ENCODE data around the gene ASTN2. TPM values are rescaled to one million over a fixed set of nuclear protein-coding genes. Genes with fewer than 3 reads are reported as not detected.
A peak's percentile ranks its signal among the peaks of the same experiment; 100 is the strongest.

ASTN2 gene
- total RNA-seq, 2 donors from 2014 or later = 113 to 153 TPM

GRCh38 chr9:117224695-117225094, 190.2 kb downstream of the ASTN2 start:
- no peaks in the 10 kb centered on the region for H3K36me3 ChIP-seq
- no peak overlapping the region for H3K27ac ChIP-seq
- TF ChIP-seq CTCF (IDR thresholded peaks at IDR 0.05) (no peak), POLR2AphosphoS5 (IDR thresholded peaks at IDR 0.05) (no peak), POLR2A (IDR thresholded peaks at IDR 0.05) (no peak)
- no peak overlapping the region for H3K4me3 ChIP-seq
- no peaks in the 10 kb centered on the region for H3K27me3 ChIP-seq (replicated peaks; ENCODE audit: insufficient read depth)
- intact Hi-C loops (cut with DNase I) = no loop called here
- H3K9me3 ChIP-seq = no peaks in the 10 kb centered on the region
- no peaks in the 10 kb centered on the region for H3K4me1 ChIP-seq (replicated peaks)
- 53% methylated on average over 4 of the region's 4 CpGs for WGBS
- no peak for DNase-seq (ENCODE audit: low spot score)

GRCh38 chr9:117218951-117219350, 195.9 kb downstream of the ASTN2 start:
- TF ChIP-seq POLR2A (IDR thresholded peaks at IDR 0.05) = no peak
- no peak for TF ChIP-seq CTCF (IDR thresholded peaks at IDR 0.05)
- peak; percentile 26 for TF ChIP-seq POLR2AphosphoS5 (IDR thresholded peaks at IDR 0.05)
- 67% methylated on average over 3 of the region's 3 CpGs for WGBS
- no peaks in the 10 kb centered on the region for H3K27me3 ChIP-seq (replicated peaks; ENCODE audit: insufficient read depth)
- no peak overlapping the region for H3K4me3 ChIP-seq
- intact Hi-C loops (cut with DNase I) = no loop called here
- no peaks in the 10 kb centered on the region for H3K4me1 ChIP-seq (replicated peaks)
- no peaks in the 10 kb centered on the region for H3K36me3 ChIP-seq
- DNase-seq (ENCODE audit: low spot score) = peak; percentile 17
- no peak overlapping the region for H3K27ac ChIP-seq
- no peaks in the 10 kb centered on the region for H3K9me3 ChIP-seq

GRCh38 chr9:117214416-117214815, 200.4 kb downstream of the ASTN2 start:
- TF ChIP-seq POLR2A (IDR thresholded peaks at IDR 0.05) = no peak
- no peak for TF ChIP-seq POLR2AphosphoS5 (IDR thresholded peaks at IDR 0.05)
- no peak for TF ChIP-seq CTCF (IDR thresholded peaks at IDR 0.05)
- WGBS = 97% methylated on average over 23 of the region's 23 CpGs
- H3K36me3 ChIP-seq = no peaks in the 10 kb centered on the region
- DNase-seq (ENCODE audit: low spot score) = no peak
- no peak overlapping the region for H3K4me3 ChIP-seq
- H3K4me1 ChIP-seq (replicated peaks) = no peaks in the 10 kb centered on the region
- intact Hi-C loops (cut with DNase I) = no loop called here
- no peaks in the 10 kb centered on the region for H3K9me3 ChIP-seq
- no peak overlapping the region for H3K27ac ChIP-seq
- no peaks in the 10 kb centered on the region for H3K27me3 ChIP-seq (replicated peaks; ENCODE audit: insufficient read depth)

- H3K36me3 ChIP-seq = no peaks in the 10 kb centered on the region
- H3K27me3 ChIP-seq (replicated peaks; ENCODE audit: insufficient read depth) = no peaks in the 10 kb centered on the region
- 34% methylated on average over 3 of the region's 3 CpGs for WGBS
- intact Hi-C loops (cut with DNase I) = no loop called here
- H3K9me3 ChIP-seq = no peaks in the 10 kb centered on the region
- H3K4me1 ChIP-seq (replicated peaks) = no peaks in the 10 kb centered on the region
- DNase-seq (ENCODE audit: low spot score) = no peak
- no peak overlapping the region for H3K27ac ChIP-seq
- TF ChIP-seq POLR2AphosphoS5 (IDR thresholded peaks at IDR 0.05) = no peak
- H3K4me3 ChIP-seq = no peak overlapping the region
These were observed 203.6 kb downstream of the ASTN2 start for GRCh38 chr9:117211280-117211679.

- WGBS = 55% methylated on average over 4 of the region's 4 CpGs
- DNase-seq (ENCODE audit: low spot score) = no peak
- no peaks in the 10 kb centered on the region for H3K27me3 ChIP-seq (replicated peaks; ENCODE audit: insufficient read depth)
- no peaks in the 10 kb centered on the region for H3K36me3 ChIP-seq
- TF ChIP-seq POLR2AphosphoS5 (IDR thresholded peaks at IDR 0.05) (no peak), CTCF (IDR thresholded peaks at IDR 0.05) (no peak), POLR2A (IDR thresholded peaks at IDR 0.05) (no peak)
- intact Hi-C loops (cut with DNase I) = no loop called here
- no peak overlapping the region for H3K27ac ChIP-seq
- no peaks in the 10 kb centered on the region for H3K9me3 ChIP-seq
- no peaks in the 10 kb centered on the region for H3K4me1 ChIP-seq (replicated peaks)
- H3K4me3 ChIP-seq = no peak overlapping the region
These were observed 209.1 kb downstream of the ASTN2 start for GRCh38 chr9:117205806-117206205.

All from prostate gland (tissue), 2 donors.